ENCODE measurements around the gene GPHA2. TPM values are rescaled to one million over a fixed set of nuclear protein-coding genes. Genes with fewer than 3 reads are reported as not detected.

The GPHA2 gene
- total and polyA plus RNA-seq, 2 donors (not counting 1 experiment from before 2014, with no cell fraction given): not detected

- no peaks in the 10 kb centered on the region for H3K79me2 ChIP-seq (ENCODE audit: control insufficient read depth, insufficient read depth, low read length)
- H3K27me3 ChIP-seq (ENCODE audit: control insufficient read depth, insufficient read depth, low read length): no peaks in the 10 kb centered on the region
- no peak overlapping the region for H3K9ac ChIP-seq (ENCODE audit: insufficient read depth, low read length)
- H2AFZ ChIP-seq (ENCODE audit: low read length): no peak overlapping the region
- DNase-seq (ENCODE audit: low read depth in 2 of 2): no peak
- H3K36me3 ChIP-seq (ENCODE audit: control insufficient read depth, insufficient read depth, low read length): peaks cover 16% of the 10 kb centered on the region
- H3K4me2 ChIP-seq (ENCODE audit: extremely low read depth, insufficient read depth, low read length): no peak overlapping the region
- H3K4me1 ChIP-seq (ENCODE audit: control insufficient read depth, extremely low read depth, insufficient read depth, low read length): no peaks in the 10 kb centered on the region
- H3K27ac ChIP-seq (ENCODE audit: insufficient read depth, low read length): no peak overlapping the region
- H3K9me3 ChIP-seq (ENCODE audit: control insufficient read depth, insufficient read depth, low read depth, low read length): no peaks in the 10 kb centered on the region
- H4K20me1 ChIP-seq (ENCODE audit: control insufficient read depth, extremely low read depth, insufficient read depth, low read length): no peaks in the 10 kb centered on the region
- no peak overlapping the region for H3K4me3 ChIP-seq (replicated peaks in 1 of 4; ENCODE audit: control extremely low read depth in 1 of 4, insufficient read depth in 1 of 4, low read depth in 3 of 4, low read length in 4 of 4)
- TF ChIP-seq EZH2 (IDR thresholded peaks at IDR 0.05; ENCODE audit: low read length, missing control alignments) (no peak), CTCF (conservative IDR thresholded peaks at IDR 0.05 in 1 of 2, IDR thresholded peaks at IDR 0.05 in 1 of 2; ENCODE audit: low read depth in 1 of 2, low read length in 2 of 2) (no peak)
Observed at GRCh38 chr11:64900263-64900678, 35.4 kb downstream of the GPHA2 start.

- Histone ChIP-seq H2AFZ (ENCODE audit: low read length) (no peak overlapping the region), H3K4me1 (ENCODE audit: control insufficient read depth, extremely low read depth, insufficient read depth, low read length) (no peaks in the 10 kb centered on the region), H3K9ac (ENCODE audit: insufficient read depth, low read length) (no peak overlapping the region), H3K36me3 (ENCODE audit: control insufficient read depth, insufficient read depth, low read length) (peaks cover 18% of the 10 kb centered on the region), H3K4me3 (replicated peaks in 1 of 4; ENCODE audit: control extremely low read depth in 1 of 4, insufficient read depth in 1 of 4, low read depth in 3 of 4, low read length in 4 of 4) (no peak overlapping the region), H3K79me2 (ENCODE audit: control insufficient read depth, insufficient read depth, low read length) (no peaks in the 10 kb centered on the region), H3K27ac (ENCODE audit: insufficient read depth, low read length) (no peak overlapping the region), H4K20me1 (ENCODE audit: control insufficient read depth, extremely low read depth, insufficient read depth, low read length) (no peaks in the 10 kb centered on the region), H3K9me3 (ENCODE audit: control insufficient read depth, insufficient read depth, low read depth, low read length) (no peaks in the 10 kb centered on the region), H3K4me2 (ENCODE audit: extremely low read depth, insufficient read depth, low read length) (no peak overlapping the region), H3K27me3 (ENCODE audit: control insufficient read depth, insufficient read depth, low read length) (no peaks in the 10 kb centered on the region)
- TF ChIP-seq EZH2 (IDR thresholded peaks at IDR 0.05; ENCODE audit: low read length, missing control alignments) (no peak), CTCF (conservative IDR thresholded peaks at IDR 0.05 in 1 of 2, IDR thresholded peaks at IDR 0.05 in 1 of 2; ENCODE audit: low read depth in 1 of 2, low read length in 2 of 2) (no peak)
- no peak for DNase-seq (ENCODE audit: low read depth in 2 of 2)
Observed at GRCh38 chr11:64898541-64898940, 37.2 kb downstream of the GPHA2 start.

- H3K4me3 ChIP-seq (replicated peaks in 1 of 4; ENCODE audit: control extremely low read depth in 1 of 4, insufficient read depth in 1 of 4, low read depth in 3 of 4, low read length in 4 of 4): no peak overlapping the region
- no peaks in the 10 kb centered on the region for H4K20me1 ChIP-seq (ENCODE audit: control insufficient read depth, extremely low read depth, insufficient read depth, low read length)
- peaks cover 18% of the 10 kb centered on the region for H3K36me3 ChIP-seq (ENCODE audit: control insufficient read depth, insufficient read depth, low read length)
- no peaks in the 10 kb centered on the region for H3K27me3 ChIP-seq (ENCODE audit: control insufficient read depth, insufficient read depth, low read length)
- H3K79me2 ChIP-seq (ENCODE audit: control insufficient read depth, insufficient read depth, low read length): no peaks in the 10 kb centered on the region
- H3K27ac ChIP-seq (ENCODE audit: insufficient read depth, low read length): no peak overlapping the region
- no peak overlapping the region for H2AFZ ChIP-seq (ENCODE audit: low read length)
- no peaks in the 10 kb centered on the region for H3K9me3 ChIP-seq (ENCODE audit: control insufficient read depth, insufficient read depth, low read depth, low read length)
- no peak for TF ChIP-seq CTCF (conservative IDR thresholded peaks at IDR 0.05 in 1 of 2, IDR thresholded peaks at IDR 0.05 in 1 of 2; ENCODE audit: low read depth in 1 of 2, low read length in 2 of 2)
- no peak for TF ChIP-seq EZH2 (IDR thresholded peaks at IDR 0.05; ENCODE audit: low read length, missing control alignments)
- no peaks in the 10 kb centered on the region for H3K4me1 ChIP-seq (ENCODE audit: control insufficient read depth, extremely low read depth, insufficient read depth, low read length)
- no peak overlapping the region for H3K9ac ChIP-seq (ENCODE audit: insufficient read depth, low read length)
- no peak overlapping the region for H3K4me2 ChIP-seq (ENCODE audit: extremely low read depth, insufficient read depth, low read length)
- no peak for DNase-seq (ENCODE audit: low read depth in 2 of 2)
Observed at GRCh38 chr11:64898076-64898445, 37.6 kb downstream of the GPHA2 start.
